Hepatocyte (in vitro differentiated cells): ENCODE data around the gene NADSYN1.

ENCODE experiments used
- EZH2 ChIP-seq: fragments of 200-600 bp; sonication (generic); IDR thresholded peaks from 2 replicates; pipeline ENCODE4 v1.6.1; 2016; ENCODE audit warnings: antibody characterized with exemption, mild to moderate bottlenecking, borderline replicate concordance
- TF ChIP-seq, protein P1 (sequence below): fragments of 200-600 bp; sonication (generic); IDR thresholded peaks from 2 replicates; pipeline ENCODE4 v1.5.1; 2016; ENCODE audit warnings: antibody characterized with exemption, mild to moderate bottlenecking; ENCODE audit not compliant: poor library complexity

- no peak for TF ChIP-seq EZH2
- TF ChIP-seq, protein P1, sequence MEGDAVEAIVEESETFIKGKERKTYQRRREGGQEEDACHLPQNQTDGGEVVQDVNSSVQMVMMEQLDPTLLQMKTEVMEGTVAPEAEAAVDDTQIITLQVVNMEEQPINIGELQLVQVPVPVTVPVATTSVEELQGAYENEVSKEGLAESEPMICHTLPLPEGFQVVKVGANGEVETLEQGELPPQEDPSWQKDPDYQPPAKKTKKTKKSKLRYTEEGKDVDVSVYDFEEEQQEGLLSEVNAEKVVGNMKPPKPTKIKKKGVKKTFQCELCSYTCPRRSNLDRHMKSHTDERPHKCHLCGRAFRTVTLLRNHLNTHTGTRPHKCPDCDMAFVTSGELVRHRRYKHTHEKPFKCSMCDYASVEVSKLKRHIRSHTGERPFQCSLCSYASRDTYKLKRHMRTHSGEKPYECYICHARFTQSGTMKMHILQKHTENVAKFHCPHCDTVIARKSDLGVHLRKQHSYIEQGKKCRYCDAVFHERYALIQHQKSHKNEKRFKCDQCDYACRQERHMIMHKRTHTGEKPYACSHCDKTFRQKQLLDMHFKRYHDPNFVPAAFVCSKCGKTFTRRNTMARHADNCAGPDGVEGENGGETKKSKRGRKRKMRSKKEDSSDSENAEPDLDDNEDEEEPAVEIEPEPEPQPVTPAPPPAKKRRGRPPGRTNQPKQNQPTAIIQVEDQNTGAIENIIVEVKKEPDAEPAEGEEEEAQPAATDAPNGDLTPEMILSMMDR: no peak
Observed at GRCh38 chr11:71490044-71490730, 37.2 kb downstream of the NADSYN1 start.
